ENCODE results near the gene RBM33. TPM values are rescaled to one million over a fixed set of nuclear protein-coding genes. Genes with fewer than 3 reads are reported as not detected.

RBM33 gene
- total RNA-seq, 1 experiment from 2014 or later = 81.8 TPM

DNA sequence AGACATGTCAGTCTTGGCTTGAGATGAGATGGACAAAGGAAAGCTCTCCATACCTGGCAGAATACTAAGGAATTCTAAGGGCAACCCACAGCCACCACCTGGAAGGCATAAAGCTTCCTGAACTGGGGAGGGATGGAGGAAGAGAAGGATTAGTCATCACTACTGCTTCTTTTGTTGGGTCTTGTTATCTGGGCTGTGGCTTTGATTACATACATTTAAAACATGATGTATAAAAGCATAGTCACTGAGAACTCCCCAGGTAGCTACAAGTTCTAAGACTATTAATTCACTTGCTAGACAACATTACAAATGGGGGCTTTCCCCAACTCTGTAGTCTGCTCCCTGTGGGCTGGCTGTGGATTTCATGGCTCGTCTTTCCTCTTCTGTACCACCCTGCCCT, 58.2 kb downstream of the RBM33 start (continued):
- TF ChIP-seq ERG (CRISPR knock-in tag; IDR thresholded peaks at IDR 0.05) = no peak
- TF ChIP-seq GTF2I (CRISPR knock-in tag; conservative IDR thresholded peaks at IDR 0.05) = no peak

GRCh38 chr7:155705623-155706360, 61.3 kb downstream of the RBM33 start:
- no peak overlapping the region for H3K4me3 Mint-ChIP-seq
- CTCF ChIA-PET = no interaction called here
- POLR2A ChIA-PET = no interaction called here
- no peaks in the 10 kb centered on the region for H3K9me3 Mint-ChIP-seq
- ATAC-seq = no peak
- TF ChIP-seq SOX15 (CRISPR knock-in tag; IDR thresholded peaks at IDR 0.05) (no peak), ZNF138 (CRISPR knock-in tag; conservative IDR thresholded peaks at IDR 0.05) (no peak), TP53 (CRISPR knock-in tag; IDR thresholded peaks at IDR 0.05) (no peak), PREB (CRISPR knock-in tag; IDR thresholded peaks at IDR 0.05; ENCODE audit: borderline replicate concordance) (no peak), HMGA2 (CRISPR knock-in tag; IDR thresholded peaks at IDR 0.05) (no peak), CREB1 (CRISPR knock-in tag; IDR thresholded peaks at IDR 0.05) (no peak), CREM (CRISPR knock-in tag; IDR thresholded peaks at IDR 0.05) (no peak), ESRRA (CRISPR knock-in tag; IDR thresholded peaks at IDR 0.05; ENCODE audit: borderline replicate concordance) (no peak), ZNF219 (CRISPR knock-in tag; IDR thresholded peaks at IDR 0.05; ENCODE audit: borderline replicate concordance) (no peak), ATF3 (CRISPR knock-in tag; conservative IDR thresholded peaks at IDR 0.05) (no peak), MYBL2 (CRISPR knock-in tag; IDR thresholded peaks at IDR 0.05) (no peak), ZNF232 (CRISPR knock-in tag; IDR thresholded peaks at IDR 0.05) (no peak), NFATC4 (CRISPR knock-in tag; IDR thresholded peaks at IDR 0.05) (no peak), ZNF396 (CRISPR knock-in tag; IDR thresholded peaks at IDR 0.05; ENCODE audit: borderline replicate concordance) (no peak), CBFB (CRISPR knock-in tag; IDR thresholded peaks at IDR 0.05; ENCODE audit: low read depth) (no peak), ZBTB21 (CRISPR knock-in tag; IDR thresholded peaks at IDR 0.05; ENCODE audit: borderline replicate concordance) (no peak)
- TF ChIP-seq, protein P1, sequence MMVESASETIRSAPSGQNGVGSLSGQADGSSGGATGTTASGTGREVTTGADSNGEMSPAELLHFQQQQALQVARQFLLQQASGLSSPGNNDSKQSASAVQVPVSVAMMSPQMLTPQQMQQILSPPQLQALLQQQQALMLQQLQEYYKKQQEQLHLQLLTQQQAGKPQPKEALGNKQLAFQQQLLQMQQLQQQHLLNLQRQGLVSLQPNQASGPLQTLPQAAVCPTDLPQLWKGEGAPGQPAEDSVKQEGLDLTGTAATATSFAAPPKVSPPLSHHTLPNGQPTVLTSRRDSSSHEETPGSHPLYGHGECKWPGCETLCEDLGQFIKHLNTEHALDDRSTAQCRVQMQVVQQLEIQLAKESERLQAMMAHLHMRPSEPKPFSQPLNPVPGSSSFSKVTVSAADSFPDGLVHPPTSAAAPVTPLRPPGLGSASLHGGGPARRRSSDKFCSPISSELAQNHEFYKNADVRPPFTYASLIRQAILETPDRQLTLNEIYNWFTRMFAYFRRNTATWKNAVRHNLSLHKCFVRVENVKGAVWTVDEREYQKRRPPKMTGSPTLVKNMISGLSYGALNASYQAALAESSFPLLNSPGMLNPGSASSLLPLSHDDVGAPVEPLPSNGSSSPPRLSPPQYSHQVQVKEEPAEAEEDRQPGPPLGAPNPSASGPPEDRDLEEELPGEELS (CRISPR knock-in tag; IDR thresholded peaks at IDR 0.05) = no peak
- TF ChIP-seq, protein P2, sequence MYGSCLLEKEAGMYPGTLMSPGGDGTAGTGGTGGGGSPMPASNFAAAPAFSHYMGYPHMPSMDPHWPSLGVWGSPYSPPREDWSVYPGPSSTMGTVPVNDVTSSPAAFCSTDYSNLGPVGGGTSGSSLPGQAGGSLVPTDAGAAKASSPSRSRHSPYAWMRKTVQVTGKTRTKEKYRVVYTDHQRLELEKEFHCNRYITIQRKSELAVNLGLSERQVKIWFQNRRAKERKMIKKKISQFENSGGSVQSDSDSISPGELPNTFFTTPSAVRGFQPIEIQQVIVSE (CRISPR knock-in tag; IDR thresholded peaks at IDR 0.05; ENCODE audit: borderline replicate concordance) = no peak
- DNase-seq (ENCODE audit: low spot score) = no peak
- H3K27me3 Mint-ChIP-seq (ENCODE audit: low read depth) = no peaks in the 10 kb centered on the region
- H3K27ac Mint-ChIP-seq = no peak overlapping the region
- H3K36me3 Mint-ChIP-seq = peaks cover 45% of the 10 kb centered on the region
- no peaks in the 10 kb centered on the region for H3K4me1 Mint-ChIP-seq

Measured in WTC11 (cell line).